Prostate gland (tissue), 2 donors: ENCODE results near the gene CFAP107. TPM values are rescaled to one million over a fixed set of nuclear protein-coding genes. Genes with fewer than 3 reads are reported as not detected.
"Not testable (repeated sequence)": the region's sequence is repeated elsewhere in the genome, so short reads cannot be mapped to it uniquely, and the experiment has no call there.

ENCODE experiments used
- DNase-seq: peaks from one replicate; pipeline ENCODE4 v3.0.0-alpha.2; 2019; ENCODE audit warnings: low spot score
- H3K27ac ChIP-seq, 2 donors: fragments of 200-600 bp; sonication (generic); 2 replicates each; pipeline ENCODE4 v1.5.1; 2017 to 2019
- H3K27me3 ChIP-seq: fragments of 200-600 bp; sonication (generic); replicated peaks from 2 replicates; pipeline ENCODE4 v1.5.1; 2019; ENCODE audit not compliant: insufficient read depth
- H3K36me3 ChIP-seq, 2 donors: fragments of 200-600 bp; sonication (generic); 1 replicate in 1 of 2; 2 replicates in 1 of 2; pipeline versions ENCODE4 v1.5.1 to v1.8.1; 2017 to 2019
- H3K4me1 ChIP-seq: fragments of 200-600 bp; sonication (generic); replicated peaks from 2 replicates; pipeline ENCODE4 v1.5.1; 2019
- H3K4me3 ChIP-seq, 2 donors: fragments of 200-600 bp; sonication (generic); 2 replicates each; pipeline ENCODE4 v1.5.1; 2017 to 2019
- H3K9me3 ChIP-seq: fragments of 200-600 bp; sonication (generic); 2 replicates; pipeline ENCODE4 v1.5.1; 2017
- POLR2A ChIP-seq: fragments of 450-650 bp; IDR thresholded peaks from one replicate; pipeline ENCODE4 v1.6.1; 2016; ENCODE audit warnings: antibody characterized with exemption, mild to moderate bottlenecking
- POLR2AphosphoS5 ChIP-seq: sonication (generic); formaldehyde crosslinking; IDR thresholded peaks from one replicate; pipeline ENCODE4 v1.6.1; 2017; ENCODE audit warnings: antibody characterized with exemption
- WGBS: methylation state at CpG from one replicate; pipeline ENCODE4 v1.1.5; 2018; 5-methylcytosine and 5-hydroxymethylcytosine counted together
- intact Hi-C: fragments of 100-400 bp; cut with DNase I; formaldehyde crosslinking; loops from one replicate; pipeline ENCODE4 v1.14.2; 2022
- total RNA-seq, 2 donors: library from RNA; depleted of rRNA; stranded (reverse); fragments of >200 nt; gene quantifications; one replicate each; pipeline ENCODE4 v1.1.0, GENCODE V29; 2016
- TF ChIP-seq, protein P1 (sequence below), 4 experiments: fragments of 200-600 bp in 2 of 4; fragments of 450-650 bp in 2 of 4; sonication (generic) in 2 of 4; IDR thresholded peaks; 1 replicate in 3 of 4; 2 replicates in 1 of 4; pipeline ENCODE4 v1.5.1; 2016 to 2019; ENCODE audit warnings: antibody characterized with exemption in 4 of 4, mild to moderate bottlenecking in 2 of 4, moderate library complexity in 2 of 4

The CFAP107 gene
- total RNA-seq, 2 donors from 2014 or later, result 1.1 TPM; not detected in 1

DNA sequence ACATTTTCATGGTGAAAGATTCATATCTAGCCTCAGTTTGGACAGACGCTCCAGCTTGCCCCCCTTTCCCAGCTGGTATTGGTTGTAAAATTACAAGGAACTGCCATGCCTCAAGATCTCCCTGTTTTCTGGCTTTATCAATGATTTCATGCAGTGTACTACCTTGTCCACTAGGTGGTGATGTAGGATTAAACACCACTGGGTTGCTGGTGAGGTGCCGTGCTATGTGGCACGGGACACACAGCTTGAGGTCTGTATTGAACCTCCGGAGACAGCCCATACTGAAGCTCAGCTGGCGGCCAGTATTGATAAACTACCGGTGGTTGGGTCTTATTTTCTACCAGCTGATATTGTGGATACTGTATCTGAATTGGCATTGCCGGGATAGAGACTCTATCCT lies 37.8 kb downstream of the CFAP107 start:
- DNase-seq, H3K4me1 ChIP-seq, H3K27me3 ChIP-seq, intact Hi-C loops, H3K27ac ChIP-seq, H3K36me3 ChIP-seq, H3K4me3 ChIP-seq, H3K9me3 ChIP-seq: not testable (repeated sequence)
- TF ChIP-seq, protein P1, sequence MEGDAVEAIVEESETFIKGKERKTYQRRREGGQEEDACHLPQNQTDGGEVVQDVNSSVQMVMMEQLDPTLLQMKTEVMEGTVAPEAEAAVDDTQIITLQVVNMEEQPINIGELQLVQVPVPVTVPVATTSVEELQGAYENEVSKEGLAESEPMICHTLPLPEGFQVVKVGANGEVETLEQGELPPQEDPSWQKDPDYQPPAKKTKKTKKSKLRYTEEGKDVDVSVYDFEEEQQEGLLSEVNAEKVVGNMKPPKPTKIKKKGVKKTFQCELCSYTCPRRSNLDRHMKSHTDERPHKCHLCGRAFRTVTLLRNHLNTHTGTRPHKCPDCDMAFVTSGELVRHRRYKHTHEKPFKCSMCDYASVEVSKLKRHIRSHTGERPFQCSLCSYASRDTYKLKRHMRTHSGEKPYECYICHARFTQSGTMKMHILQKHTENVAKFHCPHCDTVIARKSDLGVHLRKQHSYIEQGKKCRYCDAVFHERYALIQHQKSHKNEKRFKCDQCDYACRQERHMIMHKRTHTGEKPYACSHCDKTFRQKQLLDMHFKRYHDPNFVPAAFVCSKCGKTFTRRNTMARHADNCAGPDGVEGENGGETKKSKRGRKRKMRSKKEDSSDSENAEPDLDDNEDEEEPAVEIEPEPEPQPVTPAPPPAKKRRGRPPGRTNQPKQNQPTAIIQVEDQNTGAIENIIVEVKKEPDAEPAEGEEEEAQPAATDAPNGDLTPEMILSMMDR (IDR thresholded peaks at IDR 0.05), result peak in 1 of 4 experiments; percentile 8
- WGBS, result 40% methylated on average over 6 of the region's 7 CpGs

DNA sequence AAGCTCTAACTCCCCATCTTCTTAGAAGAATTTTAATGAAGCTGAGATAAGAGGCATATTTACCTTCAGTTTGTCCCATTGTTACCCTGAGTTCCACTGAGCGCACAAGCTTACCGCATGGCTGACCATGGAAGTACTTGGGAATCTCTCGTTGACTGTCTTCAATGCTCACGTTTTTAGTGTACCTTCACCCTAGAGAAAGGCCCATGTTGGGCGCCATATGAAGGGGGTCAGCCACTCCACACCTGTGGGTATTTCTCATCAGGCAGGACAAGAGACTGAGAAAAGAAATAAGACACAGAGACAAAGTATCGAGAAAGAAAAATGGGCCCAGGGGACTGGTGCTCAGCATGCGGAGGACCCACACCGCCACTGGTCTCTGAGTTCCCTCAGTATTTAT lies 38.7 kb downstream of the CFAP107 start:
- H3K36me3 ChIP-seq, H3K4me1 ChIP-seq, intact Hi-C loops, H3K9me3 ChIP-seq, H3K4me3 ChIP-seq, DNase-seq, H3K27ac ChIP-seq, H3K27me3 ChIP-seq: not testable (repeated sequence)
- 82% methylated on average over 8 of the region's 8 CpGs for WGBS

DNA sequence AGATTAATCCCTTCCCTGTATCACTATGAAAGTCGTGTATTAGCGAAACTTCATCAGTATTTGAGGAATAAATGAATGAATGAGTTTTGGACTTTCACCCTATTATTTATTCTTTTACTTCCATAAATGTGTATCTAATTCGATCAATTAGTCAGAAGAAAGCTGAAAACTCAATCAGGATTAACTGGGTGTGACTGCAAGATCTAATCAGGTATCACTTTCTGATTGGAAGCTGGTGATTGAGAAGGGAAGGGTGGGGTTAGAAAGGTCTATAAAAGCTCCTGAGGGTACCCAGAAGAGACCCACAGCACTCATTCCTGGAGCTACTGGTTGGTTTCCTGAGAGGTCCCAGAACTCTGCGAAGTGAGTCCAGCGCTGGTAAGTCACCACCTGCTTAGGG lies 45.1 kb downstream of the CFAP107 start, which contains the start of gene PRAMEF1:
TSS of gene PRAMEF1 (plus strand) at position 301 of the 400 bp plus-strand sequence. CDS start 1,831 bp downstream, outside the sequence.
- H3K4me1 ChIP-seq, H3K27ac ChIP-seq, H3K27me3 ChIP-seq, intact Hi-C loops, H3K4me3 ChIP-seq, H3K9me3 ChIP-seq, DNase-seq, H3K36me3 ChIP-seq: not testable (repeated sequence)
- WGBS, result 77% methylated on average over 3 of the region's 5 CpGs

DNA sequence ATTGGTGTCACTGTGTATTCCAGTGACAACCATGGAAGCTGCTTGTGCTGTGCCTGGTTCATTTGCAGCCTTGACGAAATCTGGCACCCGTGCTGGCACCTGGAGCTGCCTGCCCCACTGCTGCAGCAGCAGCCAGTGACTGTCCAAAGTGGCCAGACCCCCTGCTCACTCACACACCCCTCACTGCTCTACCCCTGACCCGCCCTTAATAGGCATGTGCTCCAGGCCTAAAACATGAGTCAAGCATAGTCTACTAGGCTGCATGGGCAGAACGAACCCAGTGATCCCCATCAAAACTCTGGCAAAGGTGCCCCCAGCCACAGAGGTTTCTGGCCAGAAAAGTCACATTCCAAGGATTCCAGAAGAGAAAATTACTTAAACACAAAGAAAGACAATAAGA lies 52.9 kb downstream of the CFAP107 start:
- no peaks in the 10 kb centered on the region for H3K27me3 ChIP-seq
- TF ChIP-seq, protein P1 (IDR thresholded peaks at IDR 0.05), result no peak
- TF ChIP-seq POLR2A (no peak), POLR2AphosphoS5 (no peak)
- no peaks in the 10 kb centered on the region for H3K36me3 ChIP-seq
- no peak overlapping the region for H3K27ac ChIP-seq
- 59% methylated on average over 4 of the region's 4 CpGs for WGBS
- no peak for DNase-seq
- H3K4me3 ChIP-seq, result no peak overlapping the region
- no peaks in the 10 kb centered on the region for H3K4me1 ChIP-seq
- H3K9me3 ChIP-seq, result no peaks in the 10 kb centered on the region
- intact Hi-C loops, result no loop called here

DNA sequence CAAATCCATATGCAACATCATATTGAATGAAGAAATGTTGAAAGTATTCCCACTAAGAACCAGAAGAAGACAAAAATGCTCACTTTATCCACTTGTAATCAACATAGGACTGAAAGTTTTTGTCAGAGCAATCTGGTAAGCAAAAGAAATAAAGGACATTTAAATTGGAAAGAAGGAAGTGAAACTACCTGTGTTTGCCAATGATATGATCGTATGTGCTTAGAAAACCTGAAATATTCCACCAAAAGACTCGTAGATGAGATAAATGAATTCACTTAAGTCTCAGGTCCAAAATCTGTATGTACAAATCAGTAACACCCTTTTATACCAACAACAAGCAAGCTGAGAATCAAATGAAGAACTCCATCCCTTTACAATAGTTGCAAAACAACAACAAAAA lies 53.7 kb downstream of the CFAP107 start:
- no peaks in the 10 kb centered on the region for H3K9me3 ChIP-seq

DNA sequence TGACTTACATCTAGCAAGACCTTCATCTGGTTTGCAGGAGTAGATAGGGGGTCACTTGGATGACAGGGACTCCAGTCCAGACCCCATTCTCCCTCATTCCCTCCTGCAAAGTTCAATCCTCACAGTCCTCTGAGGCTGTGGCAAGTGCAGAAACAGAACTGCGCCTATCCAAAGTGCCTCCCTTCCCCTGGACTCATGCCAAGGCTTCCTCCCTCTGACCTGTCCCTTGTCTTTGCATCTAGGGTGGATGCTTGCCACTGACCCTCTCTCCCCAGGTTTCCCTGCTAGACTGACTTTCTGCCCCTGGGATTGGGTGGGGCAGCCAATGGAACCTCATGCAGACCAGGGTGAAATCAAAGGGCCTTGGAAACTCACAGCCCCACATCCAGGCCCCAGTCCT lies 63.9 kb downstream of the CFAP107 start:
- H3K9me3 ChIP-seq, result no peaks in the 10 kb centered on the region
- intact Hi-C loops, result no loop called here
- no peak overlapping the region for H3K4me3 ChIP-seq
- TF ChIP-seq, protein P1 (IDR thresholded peaks at IDR 0.05), result no peak
- no peak for TF ChIP-seq POLR2AphosphoS5
- no peak for TF ChIP-seq POLR2A
- H3K27ac ChIP-seq, result no peak overlapping the region
- no peaks in the 10 kb centered on the region for H3K36me3 ChIP-seq
- H3K27me3 ChIP-seq, result no peaks in the 10 kb centered on the region
- 85% methylated on average over 1 of the region's 1 CpG for WGBS
- DNase-seq, result no peak
- no peaks in the 10 kb centered on the region for H3K4me1 ChIP-seq

More for the DNA sequence above, 53.7 kb downstream of the CFAP107 start:
- WGBS, result 63% methylated on average over 2 of the region's 2 CpGs
- no peaks in the 10 kb centered on the region for H3K27me3 ChIP-seq
- intact Hi-C loops, result no loop called here
- no peak overlapping the region for H3K4me3 ChIP-seq
- H3K4me1 ChIP-seq, result no peaks in the 10 kb centered on the region
- H3K36me3 ChIP-seq, result no peaks in the 10 kb centered on the region
- DNase-seq, result no peak
- TF ChIP-seq POLR2AphosphoS5, result no peak
- no peak for TF ChIP-seq POLR2A
- TF ChIP-seq, protein P1 (IDR thresholded peaks at IDR 0.05), result no peak
- no peak overlapping the region for H3K27ac ChIP-seq
